GM18520 (cell line): Measurements from ENCODE around the gene B3GALNT2.

ENCODE experiments used
- ATAC-seq: cut with Tn5 transposase; IDR thresholded peaks from one replicate; pipeline ENCODE4 v1.9.1; 2021; ENCODE audit not compliant: unreplicated experiment

Gene B3GALNT2

GRCh38 chr1:235455823-235456222, 48.4 kb downstream of the B3GALNT2 start:
- ATAC-seq: no peak

GRCh38 chr1:235455097-235455496, 49.2 kb downstream of the B3GALNT2 start:
- ATAC-seq: no peak

GRCh38 chr1:235454021-235454420, 50.2 kb downstream of the B3GALNT2 start:
- ATAC-seq: no peak

GRCh38 chr1:235450886-235451483, 53.3 kb downstream of the B3GALNT2 start:
- ATAC-seq: no peak

- ATAC-seq: no peak
Measured at GRCh38 chr1:235450433-235450832, 53.8 kb downstream of the B3GALNT2 start.

GRCh38 chr1:235448616-235449015, 55.6 kb downstream of the B3GALNT2 start:
- ATAC-seq: no peak

- ATAC-seq: no peak
Measured at GRCh38 chr1:235442788-235443429, 61.3 kb downstream of the B3GALNT2 start.

- ATAC-seq: no peak
Measured at GRCh38 chr1:235441159-235441685, 63.0 kb downstream of the B3GALNT2 start.

GRCh38 chr1:235434001-235434400, 70.3 kb downstream of the B3GALNT2 start:
- no peak for ATAC-seq

- no peak for ATAC-seq
Measured at GRCh38 chr1:235430991-235431390, 73.3 kb downstream of the B3GALNT2 start.

GRCh38 chr1:235429143-235429542, 75.1 kb downstream of the B3GALNT2 start:
- ATAC-seq: no peak

GRCh38 chr1:235427447-235427846, 76.8 kb downstream of the B3GALNT2 start:
- no peak for ATAC-seq

GRCh38 chr1:235426680-235427079, 77.6 kb downstream of the B3GALNT2 start:
- ATAC-seq: no peak

- ATAC-seq: no peak
Measured at GRCh38 chr1:235426143-235426542, 78.1 kb downstream of the B3GALNT2 start.

GRCh38 chr1:235425357-235425756, 78.9 kb downstream of the B3GALNT2 start:
- ATAC-seq: no peak

GRCh38 chr1:235424092-235424491, 80.2 kb downstream of the B3GALNT2 start:
- ATAC-seq: no peak

GRCh38 chr1:235423214-235423652, 81.0 kb downstream of the B3GALNT2 start:
- no peak for ATAC-seq

- no peak for ATAC-seq
Measured at GRCh38 chr1:235421751-235422150, 82.5 kb downstream of the B3GALNT2 start.

GRCh38 chr1:235417086-235417697, 87.1 kb downstream of the B3GALNT2 start:
- no peak for ATAC-seq

- ATAC-seq: no peak
Measured at GRCh38 chr1:235416662-235417049, 87.6 kb downstream of the B3GALNT2 start.

GRCh38 chr1:235415008-235415904, 89.0 kb downstream of the B3GALNT2 start:
- ATAC-seq: peak; percentile 61
